HCT116 (cell line): ENCODE data around the gene CNTN2. TPM values are rescaled to one million over a fixed set of nuclear protein-coding genes. Genes with fewer than 3 reads are reported as not detected.

Experiments used
- ATAC-seq: fragments of 200-7000 bp; cut with Tn5 transposase; 2 replicates; pipeline ENCODE4 v1.9.1; 2020; ENCODE audit warnings: mild to moderate bottlenecking, moderate library complexity
- BruUV-seq: library from RNA; stranded (reverse); fragments of 400-500 nt; replicated peaks from 2 replicates; lab custom pipeline; 2021; lab: Mats Ljungman, UMichigan
- CTCF ChIA-PET: fragments of 300-600 bp; sonication (Branson Sonifier 250); formaldehyde crosslinking; loops from one replicate; lab custom pipeline; 2021; ENCODE audit warnings: antibody characterized with exemption; lab: Charles Lee
- POLR2A ChIA-PET: fragments of 300-600, 350-600 bp; sonication (Branson Sonifier 250); formaldehyde crosslinking; loops from one replicate; lab custom pipeline; 2021; ENCODE audit warnings: antibody characterized with exemption; lab: Charles Lee
- RAD21 ChIA-PET, 2 experiments: fragments of 300-600 bp; sonication (Branson Sonifier 250); formaldehyde crosslinking; loops; one replicate each; lab custom pipeline; 2023; ENCODE audit warnings: low total read pairs in 2 of 2; ENCODE audit not compliant: uncharacterized antibody in 2 of 2, unreplicated experiment in 2 of 2, low non-redundant PET in 1 of 2; lab: Charles Lee
- DNase-seq: peaks from one replicate; pipeline ENCODE4 v3.0.0-alpha.2; 2010; ENCODE audit warnings: low read depth, low spot score
- H2AFZ ChIP-seq: fragments of 200-600 bp; shearing (Covaris generic), sonication (generic); 2 replicates; pipeline ENCODE4 v1.6.1; 2017; ENCODE audit warnings: low read depth, mixed run types, mixed read lengths, antibody characterized with exemption, low read length; ENCODE audit not compliant: poor library complexity, severe bottlenecking
- H3K27ac ChIP-seq: 2 replicates; pipeline ENCODE4 v1.5.1; 2012; ENCODE audit warnings: low read depth, low read length
- H3K27me3 ChIP-seq: fragments of 200-600 bp; sonication (generic); 2 replicates; pipeline ENCODE4 v1.6.1; 2016; ENCODE audit warnings: mixed run types, low read length, mixed read lengths; ENCODE audit not compliant: insufficient read depth
- H3K36me3 ChIP-seq, 2 experiments: fragments of 200-500 bp in 1 of 2; fragments of 200-600 bp in 1 of 2; sonication (Bioruptor generic) in 1 of 2; sonication (generic) in 1 of 2; 2 replicates each; pipeline versions ENCODE4 v1.5.1 to v1.6.1; 2014 to 2016; ENCODE audit warnings: low read length in 2 of 2, inconsistent platforms in 1 of 2, mixed read lengths in 1 of 2, mixed run types in 1 of 2; ENCODE audit not compliant: insufficient read depth in 2 of 2, control insufficient read depth in 1 of 2
- H3K4me1 ChIP-seq, 2 experiments: fragments of 200-600 bp in 1 of 2; sonication (generic) in 1 of 2; 2 replicates each; pipeline versions ENCODE4 v1.5.1 to v1.6.1; 2012 to 2017; ENCODE audit warnings: low read length in 2 of 2, inconsistent platforms in 1 of 2, mild to moderate bottlenecking in 1 of 2, mixed read lengths in 1 of 2, mixed run types in 1 of 2, moderate library complexity in 1 of 2; ENCODE audit not compliant: insufficient read depth in 2 of 2, control insufficient read depth in 1 of 2
- H3K4me2 ChIP-seq: fragments of 200-600 bp; sonication (generic); 2 replicates; pipeline ENCODE4 v1.6.1; 2017; ENCODE audit warnings: mixed run types, low read length, mixed read lengths
- H3K4me3 ChIP-seq, 2 experiments: fragments of 200-600 bp in 1 of 2; sonication (generic) in 1 of 2; replicated peaks in 1 of 2; 2 replicates each; pipeline ENCODE4 v1.5.1; 2011 to 2016; ENCODE audit warnings: low read length in 2 of 2, control low read depth in 1 of 2, low read depth in 1 of 2, mild to moderate bottlenecking in 1 of 2, mixed read lengths in 1 of 2, mixed run types in 1 of 2
- H3K79me2 ChIP-seq: fragments of 200-600 bp; sonication (generic); 2 replicates; pipeline ENCODE4 v1.6.1; 2017; ENCODE audit warnings: mild to moderate bottlenecking, mixed run types, low read length, moderate library complexity, mixed read lengths; ENCODE audit not compliant: insufficient read depth
- H3K9ac ChIP-seq: fragments of 200-600 bp; sonication (generic); 2 replicates; pipeline ENCODE4 v1.6.1; 2016; ENCODE audit warnings: low read length, mixed read lengths
- H3K9me2 ChIP-seq: fragments of 200-600 bp; sonication (generic), shearing (Covaris generic); 2 replicates; pipeline ENCODE4 v1.6.1; 2017; ENCODE audit warnings: mixed run types, mild to moderate bottlenecking, moderate library complexity; ENCODE audit not compliant: insufficient read depth
- H3K9me3 ChIP-seq, 2 experiments: fragments of 200-500 bp in 1 of 2; fragments of 200-600 bp in 1 of 2; sonication (Bioruptor generic) in 1 of 2; sonication (generic) in 1 of 2; 2 replicates each; pipeline ENCODE4 v1.6.1; 2014 to 2017; ENCODE audit warnings: low read length in 2 of 2, mixed read lengths in 2 of 2, inconsistent platforms in 1 of 2, low read depth in 1 of 2, mild to moderate bottlenecking in 1 of 2, mixed run types in 1 of 2, moderate library complexity in 1 of 2; ENCODE audit not compliant: control insufficient read depth in 1 of 2, insufficient read depth in 1 of 2
- H4K20me1 ChIP-seq: fragments of 200-600 bp; sonication (generic), shearing (Covaris generic); 2 replicates; pipeline ENCODE4 v1.6.1; 2017; ENCODE audit warnings: mixed run types, mild to moderate bottlenecking, moderate library complexity; ENCODE audit not compliant: insufficient read depth
- EGR1 ChIP-seq: IDR thresholded peaks from 2 replicates; pipeline ENCODE4 v1.6.1; 2012; ENCODE audit warnings: low read depth
- EZH2 ChIP-seq: fragments of 200-600 bp; sonication (generic); IDR thresholded peaks from 2 replicates; pipeline ENCODE4 v1.6.1; 2017; ENCODE audit warnings: antibody characterized with exemption, mixed run types
- EZH2phosphoT487 ChIP-seq: fragments of 200-600 bp; IDR thresholded peaks from 2 replicates; pipeline ENCODE4 v1.6.1; 2018; ENCODE audit warnings: antibody characterized with exemption, borderline replicate concordance
- POLR2A ChIP-seq: IDR thresholded peaks from 2 replicates; pipeline ENCODE4 v1.7.0; 2011; ENCODE audit warnings: borderline replicate concordance; ENCODE audit not compliant: insufficient read depth, insufficient read length; ENCODE audit errors: extremely low read depth
- SRF ChIP-seq: IDR thresholded peaks from 2 replicates; pipeline ENCODE4 v1.6.1; 2012; ENCODE audit warnings: low read depth
- TCF7L2 ChIP-seq: IDR thresholded peaks from 2 replicates; pipeline ENCODE4 v1.7.0; 2011; ENCODE audit warnings: borderline replicate concordance, inconsistent platforms; ENCODE audit not compliant: insufficient read depth, insufficient read length; ENCODE audit errors: extremely low read depth
- intact Hi-C: fragments of 100-400 bp; cut with micrococcal nuclease; formaldehyde crosslinking; loops from 2 replicates; pipeline ENCODE4 v1.10.0; 2022
- total RNA-seq: library from RNA; stranded (reverse); gene quantifications from one replicate; pipeline ENCODE4 v1.2.1, GENCODE V29; 2021; ENCODE audit not compliant: unreplicated experiment
- TF ChIP-seq, protein P1 (sequence below): IDR thresholded peaks from 2 replicates; pipeline ENCODE4 v1.6.1; 2011; ENCODE audit warnings: mild to moderate bottlenecking, low read length, moderate library complexity; ENCODE audit not compliant: insufficient replicate concordance; ENCODE audit errors: extremely low read depth

The CNTN2 gene
- total RNA-seq, 1 experiment from 2014 or later, result 0.15 TPM

- Histone ChIP-seq H3K79me2 (no peaks in the 10 kb centered on the region), H3K4me2 (no peak overlapping the region), H3K27me3 (no peaks in the 10 kb centered on the region), H3K9ac (no peak overlapping the region), H3K4me3 (no peak overlapping the region), H3K9me3 (no peaks in the 10 kb centered on the region), H4K20me1 (no peaks in the 10 kb centered on the region), H3K9me2 (no peaks in the 10 kb centered on the region), H3K4me1 (no peaks in the 10 kb centered on the region; a peak in 1 of 4 replicates), H3K36me3 (no peaks in the 10 kb centered on the region), H2AFZ (no peak overlapping the region), H3K27ac (no peak overlapping the region)
- POLR2A ChIA-PET, result no interaction called here
- DNase-seq, result no peak
- no TSS peak for BruUV-seq
- RAD21 ChIA-PET, result interaction anchor here in 1 of 2 experiments (2.4 kb wide), 1 partner anchor 74 kb away, joined by 30 read pairs; no protein-coding TSS in a partner anchor
- CTCF ChIA-PET, result interaction anchor here (0.9 to 4.3 kb wide), 6 partner anchors 10 to 255 kb away, joined by 3 to 205 read pairs (median 16); no protein-coding TSS in a partner anchor
- TF ChIP-seq SRF (no peak), EGR1 (no peak), POLR2A (no peak)
- ATAC-seq, result no peak
- intact Hi-C loops, result loop anchor here (5.0 kb wide), 1 partner anchor 256 kb away; no protein-coding TSS in a partner anchor
These were observed 19.9 kb downstream of the CNTN2 start for GRCh38 chr1:205062895-205063294.

DNA sequence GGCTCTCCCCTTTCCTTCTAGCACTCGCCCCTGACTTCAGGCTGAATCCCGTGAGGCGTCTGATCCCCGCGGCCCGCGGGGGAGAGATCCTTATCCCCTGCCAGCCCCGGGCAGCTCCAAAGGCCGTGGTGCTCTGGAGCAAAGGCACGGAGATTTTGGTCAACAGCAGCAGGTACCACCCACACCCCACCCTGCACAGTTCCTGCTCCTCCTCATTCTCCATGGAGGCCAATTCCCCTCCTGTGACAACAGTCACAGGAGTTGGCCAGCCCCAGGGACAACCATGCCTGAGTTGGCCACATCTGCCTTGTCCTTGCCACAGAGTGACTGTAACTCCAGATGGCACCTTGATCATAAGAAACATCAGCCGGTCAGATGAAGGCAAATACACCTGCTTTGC lies 21.3 kb downstream of the CNTN2 start:
- Histone ChIP-seq H3K79me2 (no peaks in the 10 kb centered on the region), H3K4me2 (no peak overlapping the region), H4K20me1 (no peaks in the 10 kb centered on the region), H3K27ac (no peak overlapping the region), H3K9me2 (no peaks in the 10 kb centered on the region), H3K4me1 (no peaks in the 10 kb centered on the region; a peak in 1 of 4 replicates), H2AFZ (no peak overlapping the region), H3K27me3 (no peaks in the 10 kb centered on the region), H3K36me3 (no peaks in the 10 kb centered on the region), H3K9me3 (no peaks in the 10 kb centered on the region), H3K9ac (no peak overlapping the region)
- BruUV-seq, result no TSS peak
- no peak for DNase-seq
- ChIA-PET CTCF (interaction anchor here (4.3 kb wide), 1 partner anchor 76 kb away, joined by 205 read pairs; no protein-coding TSS in a partner anchor), POLR2A (no interaction called here), RAD21 (no interaction called here)
- intact Hi-C loops, result loop anchor here (5.0 kb wide), 1 partner anchor 257 kb away; no protein-coding TSS in a partner anchor
- TF ChIP-seq, protein P1, sequence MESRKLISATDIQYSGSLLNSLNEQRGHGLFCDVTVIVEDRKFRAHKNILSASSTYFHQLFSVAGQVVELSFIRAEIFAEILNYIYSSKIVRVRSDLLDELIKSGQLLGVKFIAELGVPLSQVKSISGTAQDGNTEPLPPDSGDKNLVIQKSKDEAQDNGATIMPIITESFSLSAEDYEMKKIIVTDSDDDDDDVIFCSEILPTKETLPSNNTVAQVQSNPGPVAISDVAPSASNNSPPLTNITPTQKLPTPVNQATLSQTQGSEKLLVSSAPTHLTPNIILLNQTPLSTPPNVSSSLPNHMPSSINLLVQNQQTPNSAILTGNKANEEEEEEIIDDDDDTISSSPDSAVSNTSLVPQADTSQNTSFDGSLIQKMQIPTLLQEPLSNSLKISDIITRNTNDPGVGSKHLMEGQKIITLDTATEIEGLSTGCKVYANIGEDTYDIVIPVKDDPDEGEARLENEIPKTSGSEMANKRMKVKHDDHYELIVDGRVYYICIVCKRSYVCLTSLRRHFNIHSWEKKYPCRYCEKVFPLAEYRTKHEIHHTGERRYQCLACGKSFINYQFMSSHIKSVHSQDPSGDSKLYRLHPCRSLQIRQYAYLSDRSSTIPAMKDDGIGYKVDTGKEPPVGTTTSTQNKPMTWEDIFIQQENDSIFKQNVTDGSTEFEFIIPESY, result no peak
- TF ChIP-seq EZH2 (no peak), TCF7L2 (no peak), EZH2phosphoT487 (no peak)
- TF ChIP-seq, all 23 proteins: peak for 0
- no peak overlapping the region for H3K4me3 ChIP-seq
- no peak for ATAC-seq
